H1 (cell line): ENCODE results near the gene ATXN1L. TPM values are rescaled to one million over a fixed set of nuclear protein-coding genes. Genes with fewer than 3 reads are reported as not detected.

Experiments
- EZH2 ChIP-seq: fragments of 200-600 bp; sonication (generic); IDR thresholded peaks from 2 replicates; pipeline ENCODE4 v1.7.1; 2012; ENCODE audit warnings: low read depth, mild to moderate bottlenecking, moderate library complexity, low read length, inconsistent platforms; ENCODE audit not compliant: severe bottlenecking
- FOSL1 ChIP-seq: IDR thresholded peaks from 2 replicates; pipeline ENCODE4 v1.6.1; 2011; ENCODE audit warnings: mild to moderate bottlenecking, low read depth, low read length, moderate library complexity; ENCODE audit not compliant: insufficient read depth
- HDAC6 ChIP-seq: IDR thresholded peaks from one replicate; pipeline ENCODE4 v1.7.1; 2012; ENCODE audit warnings: low read depth, mild to moderate bottlenecking, inconsistent platforms, low read length, moderate library complexity
- JUND ChIP-seq: IDR thresholded peaks from 2 replicates; pipeline ENCODE4 v1.6.1; 2011; ENCODE audit warnings: mild to moderate bottlenecking, improper control_type of control experiment, low read length
- PHF8 ChIP-seq: fragments of 200-600 bp; sonication (generic); conservative IDR thresholded peaks from 2 replicates; pipeline ENCODE4 v1.7.1; 2012; ENCODE audit warnings: low read depth, mild to moderate bottlenecking, inconsistent platforms, low read length, moderate library complexity
- POU5F1 ChIP-seq: IDR thresholded peaks from 2 replicates; pipeline ENCODE4 v1.6.1; 2011; ENCODE audit warnings: low read depth, mild to moderate bottlenecking, low read length, moderate library complexity
- SIRT6 ChIP-seq: IDR thresholded peaks from one replicate; pipeline ENCODE4 v1.7.1; 2012; ENCODE audit warnings: low read length, inconsistent platforms
- TAF1 ChIP-seq: IDR thresholded peaks from 2 replicates; pipeline ENCODE4 v1.6.1; 2011; ENCODE audit warnings: mild to moderate bottlenecking, low read depth, low read length
- TCF12 ChIP-seq: IDR thresholded peaks from 2 replicates; pipeline ENCODE4 v1.6.1; 2011; ENCODE audit warnings: low read depth, mild to moderate bottlenecking, low read length
- YY1 ChIP-seq: IDR thresholded peaks from 2 replicates; pipeline ENCODE4 v1.6.1; 2011; ENCODE audit warnings: low read depth, mild to moderate bottlenecking, low read length
- polyA plus RNA-seq, 7 experiments: library from polyadenylated mRNA; depleted of rRNA in 3 of 7; stranded (reverse) in 5 of 7; unstranded in 2 of 7; fragments of >200 nt in 5 of 7; fragments of 200-250 nt in 2 of 7; gene quantifications; 1 replicate in 5 of 7; 2 replicates in 1 of 7; 4 replicates in 1 of 7; pipeline versions ENCODE4 v1.2.1 to v1.2.3, GENCODE V29; 2011 to 2013; ENCODE audit warnings: missing spikeins in 2 of 7, mixed read lengths in 2 of 7
- total RNA-seq: library from RNA; stranded (reverse); fragmentation: NEBNext Ultra II Directional; extraction: Animal tissue kit (Norgen Biotek cat#: 25700); gene quantifications from 2 replicates; pipeline ENCODE4 v1.2.1, GENCODE V29; 2021
- TF ChIP-seq, protein P1 (sequence below): fragments of 300-600 bp; sonication (generic); IDR thresholded peaks from 2 replicates; pipeline ENCODE4 v1.7.1; 2012; ENCODE audit warnings: low read length, moderate library complexity, mild to moderate bottlenecking, inconsistent platforms; ENCODE audit not compliant: insufficient replicate concordance

ATXN1L gene
- total and polyA plus RNA-seq, 2 of the 8 experiments (the other 6 are each of a cell fraction or from before 2014, with no cell fraction given), result 12.1 to 23.8 TPM

GRCh38 chr16:71808593-71809459 is 37.0 kb upstream of the ATXN1L start, which contains the start of gene AP1G1 (continued):
- TF ChIP-seq, protein P1, sequence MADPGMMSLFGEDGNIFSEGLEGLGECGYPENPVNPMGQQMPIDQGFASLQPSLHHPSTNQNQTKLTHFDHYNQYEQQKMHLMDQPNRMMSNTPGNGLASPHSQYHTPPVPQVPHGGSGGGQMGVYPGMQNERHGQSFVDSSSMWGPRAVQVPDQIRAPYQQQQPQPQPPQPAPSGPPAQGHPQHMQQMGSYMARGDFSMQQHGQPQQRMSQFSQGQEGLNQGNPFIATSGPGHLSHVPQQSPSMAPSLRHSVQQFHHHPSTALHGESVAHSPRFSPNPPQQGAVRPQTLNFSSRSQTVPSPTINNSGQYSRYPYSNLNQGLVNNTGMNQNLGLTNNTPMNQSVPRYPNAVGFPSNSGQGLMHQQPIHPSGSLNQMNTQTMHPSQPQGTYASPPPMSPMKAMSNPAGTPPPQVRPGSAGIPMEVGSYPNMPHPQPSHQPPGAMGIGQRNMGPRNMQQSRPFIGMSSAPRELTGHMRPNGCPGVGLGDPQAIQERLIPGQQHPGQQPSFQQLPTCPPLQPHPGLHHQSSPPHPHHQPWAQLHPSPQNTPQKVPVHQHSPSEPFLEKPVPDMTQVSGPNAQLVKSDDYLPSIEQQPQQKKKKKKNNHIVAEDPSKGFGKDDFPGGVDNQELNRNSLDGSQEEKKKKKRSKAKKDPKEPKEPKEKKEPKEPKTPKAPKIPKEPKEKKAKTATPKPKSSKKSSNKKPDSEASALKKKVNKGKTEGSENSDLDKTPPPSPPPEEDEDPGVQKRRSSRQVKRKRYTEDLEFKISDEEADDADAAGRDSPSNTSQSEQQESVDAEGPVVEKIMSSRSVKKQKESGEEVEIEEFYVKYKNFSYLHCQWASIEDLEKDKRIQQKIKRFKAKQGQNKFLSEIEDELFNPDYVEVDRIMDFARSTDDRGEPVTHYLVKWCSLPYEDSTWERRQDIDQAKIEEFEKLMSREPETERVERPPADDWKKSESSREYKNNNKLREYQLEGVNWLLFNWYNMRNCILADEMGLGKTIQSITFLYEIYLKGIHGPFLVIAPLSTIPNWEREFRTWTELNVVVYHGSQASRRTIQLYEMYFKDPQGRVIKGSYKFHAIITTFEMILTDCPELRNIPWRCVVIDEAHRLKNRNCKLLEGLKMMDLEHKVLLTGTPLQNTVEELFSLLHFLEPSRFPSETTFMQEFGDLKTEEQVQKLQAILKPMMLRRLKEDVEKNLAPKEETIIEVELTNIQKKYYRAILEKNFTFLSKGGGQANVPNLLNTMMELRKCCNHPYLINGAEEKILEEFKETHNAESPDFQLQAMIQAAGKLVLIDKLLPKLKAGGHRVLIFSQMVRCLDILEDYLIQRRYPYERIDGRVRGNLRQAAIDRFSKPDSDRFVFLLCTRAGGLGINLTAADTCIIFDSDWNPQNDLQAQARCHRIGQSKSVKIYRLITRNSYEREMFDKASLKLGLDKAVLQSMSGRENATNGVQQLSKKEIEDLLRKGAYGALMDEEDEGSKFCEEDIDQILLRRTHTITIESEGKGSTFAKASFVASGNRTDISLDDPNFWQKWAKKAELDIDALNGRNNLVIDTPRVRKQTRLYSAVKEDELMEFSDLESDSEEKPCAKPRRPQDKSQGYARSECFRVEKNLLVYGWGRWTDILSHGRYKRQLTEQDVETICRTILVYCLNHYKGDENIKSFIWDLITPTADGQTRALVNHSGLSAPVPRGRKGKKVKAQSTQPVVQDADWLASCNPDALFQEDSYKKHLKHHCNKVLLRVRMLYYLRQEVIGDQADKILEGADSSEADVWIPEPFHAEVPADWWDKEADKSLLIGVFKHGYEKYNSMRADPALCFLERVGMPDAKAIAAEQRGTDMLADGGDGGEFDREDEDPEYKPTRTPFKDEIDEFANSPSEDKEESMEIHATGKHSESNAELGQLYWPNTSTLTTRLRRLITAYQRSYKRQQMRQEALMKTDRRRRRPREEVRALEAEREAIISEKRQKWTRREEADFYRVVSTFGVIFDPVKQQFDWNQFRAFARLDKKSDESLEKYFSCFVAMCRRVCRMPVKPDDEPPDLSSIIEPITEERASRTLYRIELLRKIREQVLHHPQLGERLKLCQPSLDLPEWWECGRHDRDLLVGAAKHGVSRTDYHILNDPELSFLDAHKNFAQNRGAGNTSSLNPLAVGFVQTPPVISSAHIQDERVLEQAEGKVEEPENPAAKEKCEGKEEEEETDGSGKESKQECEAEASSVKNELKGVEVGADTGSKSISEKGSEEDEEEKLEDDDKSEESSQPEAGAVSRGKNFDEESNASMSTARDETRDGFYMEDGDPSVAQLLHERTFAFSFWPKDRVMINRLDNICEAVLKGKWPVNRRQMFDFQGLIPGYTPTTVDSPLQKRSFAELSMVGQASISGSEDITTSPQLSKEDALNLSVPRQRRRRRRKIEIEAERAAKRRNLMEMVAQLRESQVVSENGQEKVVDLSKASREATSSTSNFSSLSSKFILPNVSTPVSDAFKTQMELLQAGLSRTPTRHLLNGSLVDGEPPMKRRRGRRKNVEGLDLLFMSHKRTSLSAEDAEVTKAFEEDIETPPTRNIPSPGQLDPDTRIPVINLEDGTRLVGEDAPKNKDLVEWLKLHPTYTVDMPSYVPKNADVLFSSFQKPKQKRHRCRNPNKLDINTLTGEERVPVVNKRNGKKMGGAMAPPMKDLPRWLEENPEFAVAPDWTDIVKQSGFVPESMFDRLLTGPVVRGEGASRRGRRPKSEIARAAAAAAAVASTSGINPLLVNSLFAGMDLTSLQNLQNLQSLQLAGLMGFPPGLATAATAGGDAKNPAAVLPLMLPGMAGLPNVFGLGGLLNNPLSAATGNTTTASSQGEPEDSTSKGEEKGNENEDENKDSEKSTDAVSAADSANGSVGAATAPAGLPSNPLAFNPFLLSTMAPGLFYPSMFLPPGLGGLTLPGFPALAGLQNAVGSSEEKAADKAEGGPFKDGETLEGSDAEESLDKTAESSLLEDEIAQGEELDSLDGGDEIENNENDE, result no peak
- TF ChIP-seq FOSL1 (no peak), JUND (peak; percentile 33; the same call in 1 of the 2 replicates), HDAC6 (no peak), PHF8 (peak; percentile 84), TCF12 (no peak), POU5F1 (no peak), YY1 (peak; percentile 98), TAF1 (peak; percentile 97), SIRT6 (no peak), EZH2 (no peak)
